ENCODE results near the gene RTP5. TPM values are rescaled to one million over a fixed set of nuclear protein-coding genes. Genes with fewer than 3 reads are reported as not detected.

RTP5 gene
- total RNA-seq, 1 donor from 2014 or later: not detected

GRCh38 chr2:241885291-241885945, 15.9 kb downstream of the RTP5 start:
- H3K9me3 ChIP-seq (ENCODE audit: insufficient read depth, low read depth, low read length): no peaks in the 10 kb centered on the region
- no peak overlapping the region for H3K4me2 ChIP-seq (ENCODE audit: low read length)
- Mint-ChIP-seq H3K4me3 (ENCODE audit: unreplicated experiment) (no peak overlapping the region), H3K27ac (ENCODE audit: unreplicated experiment) (no peak overlapping the region), H3K4me1 (ENCODE audit: low read depth, unreplicated experiment) (peaks cover 6% of the 10 kb centered on the region), H3K36me3 (ENCODE audit: low read depth, unreplicated experiment) (peaks cover 2% of the 10 kb centered on the region), H3K27me3 (ENCODE audit: low read depth, unreplicated experiment) (peaks cover 12% of the 10 kb centered on the region), H3K9me3 (ENCODE audit: unreplicated experiment) (peaks cover 5% of the 10 kb centered on the region)
- H3K36me3 ChIP-seq (ENCODE audit: insufficient read depth, low read length): no peaks in the 10 kb centered on the region
- FAIRE-seq: no peak
- H3K9ac ChIP-seq (ENCODE audit: low read length): no peak overlapping the region
- H3K27ac ChIP-seq (ENCODE audit: low read depth, low read length): no peak overlapping the region
- DNase-seq (ENCODE audit: low read depth): no peak
- no peaks in the 10 kb centered on the region for H3K79me2 ChIP-seq (ENCODE audit: insufficient read depth, low read length)
- no peak for TF ChIP-seq CTCF (IDR thresholded peaks at IDR 0.05; ENCODE audit: insufficient read depth, low read depth, low read length)
- no peak for TF ChIP-seq EZH2 (IDR thresholded peaks at IDR 0.05; ENCODE audit: insufficient read depth, low read length)
- peaks cover 3% of the 10 kb centered on the region for H4K20me1 ChIP-seq (ENCODE audit: insufficient read depth, low read length)
- no peak overlapping the region for H3K4me3 ChIP-seq (ENCODE audit: insufficient read depth, low read depth, low read length)
- H2AFZ ChIP-seq (ENCODE audit: low read depth, low read length): no peak overlapping the region
- H3K4me1 ChIP-seq (ENCODE audit: insufficient read depth, low read length): peaks cover 12% of the 10 kb centered on the region
- no peaks in the 10 kb centered on the region for H3K27me3 ChIP-seq (ENCODE audit: insufficient read depth, low read length)

- Histone ChIP-seq H4K20me1 (ENCODE audit: insufficient read depth, low read length) (peaks cover 3% of the 10 kb centered on the region), H3K9ac (ENCODE audit: low read length) (no peak overlapping the region), H3K27ac (ENCODE audit: low read depth, low read length) (no peak overlapping the region), H3K9me3 (ENCODE audit: insufficient read depth, low read depth, low read length) (no peaks in the 10 kb centered on the region), H2AFZ (ENCODE audit: low read depth, low read length) (no peak overlapping the region), H3K79me2 (ENCODE audit: insufficient read depth, low read length) (no peaks in the 10 kb centered on the region), H3K4me3 (ENCODE audit: insufficient read depth, low read depth, low read length) (no peak overlapping the region), H3K4me2 (ENCODE audit: low read length) (no peak overlapping the region), H3K36me3 (ENCODE audit: insufficient read depth, low read length) (no peaks in the 10 kb centered on the region), H3K4me1 (ENCODE audit: insufficient read depth, low read length) (peaks cover 12% of the 10 kb centered on the region), H3K27me3 (ENCODE audit: insufficient read depth, low read length) (no peaks in the 10 kb centered on the region)
- TF ChIP-seq CTCF (IDR thresholded peaks at IDR 0.05; ENCODE audit: insufficient read depth, low read depth, low read length): no peak
- no peak for TF ChIP-seq EZH2 (IDR thresholded peaks at IDR 0.05; ENCODE audit: insufficient read depth, low read length)
- no peak for FAIRE-seq
- no peak for DNase-seq (ENCODE audit: low read depth)
- Mint-ChIP-seq H3K27me3 (ENCODE audit: low read depth, unreplicated experiment) (peaks cover 9% of the 10 kb centered on the region), H3K4me1 (ENCODE audit: low read depth, unreplicated experiment) (peaks cover 6% of the 10 kb centered on the region), H3K27ac (ENCODE audit: unreplicated experiment) (no peak overlapping the region), H3K4me3 (ENCODE audit: unreplicated experiment) (no peak overlapping the region), H3K9me3 (ENCODE audit: unreplicated experiment) (peaks cover 5% of the 10 kb centered on the region), H3K36me3 (ENCODE audit: low read depth, unreplicated experiment) (peaks cover 2% of the 10 kb centered on the region)
Observed at GRCh38 chr2:241885946-241886643, 16.6 kb downstream of the RTP5 start.
